Esophagus muscularis mucosa (tissue), 4 donors: ENCODE measurements around the gene PDZK1. TPM values are rescaled to one million over a fixed set of nuclear protein-coding genes. Genes with fewer than 3 reads are reported as not detected.

ENCODE experiments used
- DNase-seq: peaks from one replicate; pipeline ENCODE4 v3.0.0-alpha.2; 2017; ENCODE audit errors: extremely low spot score
- H3K27ac ChIP-seq, 4 donors: fragments of 200-600 bp; sonication (generic); replicated peaks in 1 of 4; 1 replicate in 3 of 4; 2 replicates in 1 of 4; pipeline ENCODE4 v1.5.1; 2016 to 2019; ENCODE audit warnings: mild to moderate bottlenecking in 1 of 4
- H3K27me3 ChIP-seq, 4 donors: fragments of 200-600 bp; sonication (generic); one replicate each; pipeline versions ENCODE4 v1.5.1 to v1.6.0; 2016 to 2019
- H3K36me3 ChIP-seq, 4 donors: fragments of 200-600 bp; sonication (generic); one replicate each; pipeline ENCODE4 v1.5.1; 2016 to 2019
- H3K4me1 ChIP-seq, 4 donors: fragments of 200-600 bp; sonication (generic); one replicate each; pipeline ENCODE4 v1.5.1; 2016 to 2019
- H3K4me3 ChIP-seq, 4 donors: fragments of 200-600 bp; sonication (generic); 1 replicate in 2 of 4; 2 replicates in 2 of 4; pipeline ENCODE4 v1.5.1; 2016 to 2019; ENCODE audit warnings: mild to moderate bottlenecking in 4 of 4, moderate library complexity in 1 of 4
- H3K9me3 ChIP-seq, 4 donors: fragments of 200-600 bp; sonication (generic); 1 replicate in 3 of 4; 2 replicates in 1 of 4; pipeline ENCODE4 v1.5.1; 2016 to 2019
- EP300 ChIP-seq: sonication (generic); formaldehyde crosslinking; IDR thresholded peaks from one replicate; pipeline ENCODE4 v1.6.1; 2017; ENCODE audit warnings: antibody characterized with exemption
- POLR2A ChIP-seq: fragments of 450-650 bp; IDR thresholded peaks from one replicate; pipeline ENCODE4 v1.6.1; 2017; ENCODE audit warnings: antibody characterized with exemption, moderate library complexity, mild to moderate bottlenecking, low read depth
- POLR2AphosphoS5 ChIP-seq, 2 donors: sonication (generic); formaldehyde crosslinking; IDR thresholded peaks; one replicate each; pipeline ENCODE4 v1.6.1; 2017; ENCODE audit warnings: antibody characterized with exemption in 2 of 2
- WGBS: methylation state at CpG from one replicate; pipeline ENCODE4 v1.1.5; 2018; 5-methylcytosine and 5-hydroxymethylcytosine counted together
- intact Hi-C: fragments of 100-400 bp; cut with DNase I; formaldehyde crosslinking; loops from one replicate; pipeline ENCODE4 v1.15.1; 2023
- total RNA-seq, 4 donors: library from RNA; depleted of rRNA; stranded (reverse); fragments of >200 nt; gene quantifications; one replicate each; pipeline versions ENCODE4 v1.1.0 to v1.2.1, GENCODE V29; 2016
- TF ChIP-seq, protein P1 (sequence below), 3 experiments: fragments of 200-600 bp in 2 of 3; fragments of 450-650 bp in 1 of 3; sonication (generic) in 2 of 3; IDR thresholded peaks; one replicate each; pipeline ENCODE4 v1.5.1; 2017 to 2019; ENCODE audit warnings: antibody characterized with exemption in 3 of 3, mild to moderate bottlenecking in 2 of 3, moderate library complexity in 1 of 3

The PDZK1 gene
- total RNA-seq, 4 donors from 2014 or later: 0.75 TPM; not detected in 3

DNA sequence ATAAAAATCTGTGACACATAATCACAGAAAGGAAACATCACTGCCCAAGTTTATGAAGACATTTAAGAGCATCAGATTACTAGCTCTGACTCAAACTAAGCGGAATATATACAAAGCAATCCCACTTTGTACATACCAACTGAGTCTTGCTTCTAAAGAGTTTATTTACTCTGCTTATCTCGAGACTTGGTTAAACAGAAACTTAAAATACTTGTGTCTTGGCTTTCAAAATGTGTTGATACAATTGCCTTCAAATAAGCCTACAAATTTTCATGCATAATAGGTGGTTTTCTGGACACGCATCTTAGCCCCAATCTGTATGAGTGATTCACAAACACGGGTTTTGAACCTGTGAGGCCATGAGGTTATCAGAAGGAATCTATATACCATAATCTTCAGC, 33.1 kb upstream of the PDZK1 start:
- Histone ChIP-seq H3K27me3 (no peaks in the 10 kb centered on the region), H3K36me3 (peaks cover 7 to 62% (median 48%) of the 10 kb centered on the region in 4 donors), H3K4me1 (no peaks in the 10 kb centered on the region), H3K4me3 (no peak overlapping the region), H3K27ac (no peak overlapping the region), H3K9me3 (no peaks in the 10 kb centered on the region)
- DNase-seq: no peak
- intact Hi-C loops: no loop called here
- 83% methylated on average over 4 of the region's 4 CpGs for WGBS
- TF ChIP-seq POLR2AphosphoS5 (IDR thresholded peaks at IDR 0.05) (no peak), EP300 (no peak), POLR2A (no peak)
- TF ChIP-seq, protein P1, sequence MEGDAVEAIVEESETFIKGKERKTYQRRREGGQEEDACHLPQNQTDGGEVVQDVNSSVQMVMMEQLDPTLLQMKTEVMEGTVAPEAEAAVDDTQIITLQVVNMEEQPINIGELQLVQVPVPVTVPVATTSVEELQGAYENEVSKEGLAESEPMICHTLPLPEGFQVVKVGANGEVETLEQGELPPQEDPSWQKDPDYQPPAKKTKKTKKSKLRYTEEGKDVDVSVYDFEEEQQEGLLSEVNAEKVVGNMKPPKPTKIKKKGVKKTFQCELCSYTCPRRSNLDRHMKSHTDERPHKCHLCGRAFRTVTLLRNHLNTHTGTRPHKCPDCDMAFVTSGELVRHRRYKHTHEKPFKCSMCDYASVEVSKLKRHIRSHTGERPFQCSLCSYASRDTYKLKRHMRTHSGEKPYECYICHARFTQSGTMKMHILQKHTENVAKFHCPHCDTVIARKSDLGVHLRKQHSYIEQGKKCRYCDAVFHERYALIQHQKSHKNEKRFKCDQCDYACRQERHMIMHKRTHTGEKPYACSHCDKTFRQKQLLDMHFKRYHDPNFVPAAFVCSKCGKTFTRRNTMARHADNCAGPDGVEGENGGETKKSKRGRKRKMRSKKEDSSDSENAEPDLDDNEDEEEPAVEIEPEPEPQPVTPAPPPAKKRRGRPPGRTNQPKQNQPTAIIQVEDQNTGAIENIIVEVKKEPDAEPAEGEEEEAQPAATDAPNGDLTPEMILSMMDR (IDR thresholded peaks at IDR 0.05): no peak

DNA sequence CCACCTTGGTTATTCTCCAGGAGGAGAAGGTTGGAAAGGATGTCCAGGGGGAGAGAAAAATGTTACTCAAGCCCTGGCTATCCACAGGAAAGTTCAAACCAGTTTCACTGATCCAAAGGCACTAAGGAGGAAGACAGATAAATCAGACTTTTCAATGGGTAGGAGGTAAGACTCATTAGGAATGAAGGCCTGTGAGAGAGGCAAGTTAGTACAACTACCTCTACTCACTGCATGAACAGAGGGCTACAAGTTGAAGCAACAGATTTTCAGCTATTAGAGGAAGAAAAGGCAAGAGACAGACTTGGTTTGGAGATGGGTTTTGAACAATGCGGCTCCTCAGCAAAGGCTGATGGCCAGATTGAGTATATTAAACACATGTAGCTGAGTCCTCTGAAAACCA, 29.0 kb upstream of the PDZK1 start:
- TF ChIP-seq POLR2A (no peak), POLR2AphosphoS5 (IDR thresholded peaks at IDR 0.05) (no peak), EP300 (no peak)
- TF ChIP-seq, protein P1 (IDR thresholded peaks at IDR 0.05): no peak
- intact Hi-C loops: no loop called here
- Histone ChIP-seq H3K4me1 (no peaks in the 10 kb centered on the region), H3K4me3 (no peak overlapping the region), H3K27ac (no peak overlapping the region), H3K9me3 (no peaks in the 10 kb centered on the region), H3K27me3 (no peaks in the 10 kb centered on the region), H3K36me3 (peaks cover 0 to 21% (median 9%) of the 10 kb centered on the region in 4 donors)
- DNase-seq: no peak
- 96% methylated on average over 1 of the region's 1 CpG for WGBS

DNA sequence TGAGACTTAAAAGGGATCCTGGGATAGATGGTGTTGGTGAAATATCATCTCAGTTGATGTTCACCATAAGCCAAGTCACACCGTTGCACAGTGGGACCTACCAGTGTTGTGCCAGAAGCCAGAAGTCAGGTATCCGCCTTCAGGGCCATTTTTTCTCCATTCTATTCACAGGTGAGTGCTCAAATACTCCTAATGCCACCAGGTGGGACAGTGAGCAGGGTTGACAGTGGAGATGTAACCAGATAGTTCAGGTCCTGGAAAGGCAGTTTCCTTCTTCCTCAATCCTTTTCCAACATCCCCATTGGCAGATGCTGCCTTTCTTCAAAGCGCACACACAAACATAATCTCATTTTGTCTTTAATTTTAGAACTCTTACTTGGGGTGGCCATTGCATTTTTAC, 23.7 kb upstream of the PDZK1 start:
- Histone ChIP-seq H3K27ac (no peak overlapping the region), H3K9me3 (no peaks in the 10 kb centered on the region), H3K27me3 (no peaks in the 10 kb centered on the region), H3K36me3 (no peaks in the 10 kb centered on the region), H3K4me3 (no peak overlapping the region), H3K4me1 (no peaks in the 10 kb centered on the region)
- intact Hi-C loops: no loop called here
- 96% methylated on average over 3 of the region's 3 CpGs for WGBS
- DNase-seq: no peak
- TF ChIP-seq EP300: no peak
- no peak for TF ChIP-seq POLR2AphosphoS5 (IDR thresholded peaks at IDR 0.05)
- TF ChIP-seq, protein P1 (IDR thresholded peaks at IDR 0.05): no peak
- no peak for TF ChIP-seq POLR2A

DNA sequence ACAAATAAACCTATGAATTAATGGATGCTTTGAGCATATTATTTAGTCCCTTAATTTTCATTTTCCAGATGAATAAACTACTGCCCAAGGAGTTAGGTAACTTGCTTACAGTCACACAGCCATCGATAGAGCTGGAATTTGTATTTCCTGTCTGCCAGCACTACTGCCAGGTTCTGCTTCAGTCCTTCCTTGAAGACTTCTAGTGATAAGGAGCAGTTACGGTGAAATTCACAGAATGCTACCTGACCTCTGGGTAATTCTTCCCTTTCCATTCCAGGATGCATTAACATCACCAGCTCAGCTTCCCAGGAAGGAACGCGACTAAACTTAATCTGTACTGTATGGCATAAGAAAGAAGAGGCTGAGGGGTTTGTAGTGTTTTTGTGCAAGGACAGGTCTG, 23.3 kb upstream of the PDZK1 start:
- Histone ChIP-seq H3K36me3 (no peaks in the 10 kb centered on the region), H3K27ac (no peak overlapping the region), H3K4me1 (no peaks in the 10 kb centered on the region), H3K27me3 (no peaks in the 10 kb centered on the region), H3K9me3 (no peaks in the 10 kb centered on the region), H3K4me3 (no peak overlapping the region)
- DNase-seq: no peak
- intact Hi-C loops: no loop called here
- 92% methylated on average over 4 of the region's 4 CpGs for WGBS
- TF ChIP-seq POLR2AphosphoS5 (IDR thresholded peaks at IDR 0.05) (no peak), EP300 (no peak), POLR2A (no peak)
- TF ChIP-seq, protein P1 (IDR thresholded peaks at IDR 0.05): no peak
